SK-N-SH (cell line): Measurements from ENCODE around the gene PTEN. TPM values are rescaled to one million over a fixed set of nuclear protein-coding genes. Genes with fewer than 3 reads are reported as not detected.

ENCODE experiments used
- CTCF ChIA-PET: fragments of 300-600, 350-600 bp; formaldehyde crosslinking; extraction: SDS; loops from one replicate; lab custom pipeline; 2021; lab: Yijun Ruan, JAX
- POLR2A ChIA-PET: fragments of 350-600 bp; sonication (Branson Sonifier 250); formaldehyde crosslinking; extraction: SDS; loops from one replicate; lab custom pipeline; 2020; ENCODE audit warnings: antibody characterized with exemption, inconsistent platforms; lab: Yijun Ruan, JAX
- DNase-seq: peaks from one replicate; pipeline ENCODE4 v3.0.0; 2012
- H2AFZ ChIP-seq: fragments of 200-600 bp; sonication (generic); 2 replicates; pipeline ENCODE4 v1.8.1; 2016; ENCODE audit warnings: antibody characterized with exemption, mild to moderate bottlenecking, low read depth
- H3F3A ChIP-seq: fragments of 200-600 bp; sonication (generic); replicated peaks from 2 replicates; pipeline ENCODE3; 2016; ENCODE audit warnings: antibody characterized with exemption, mild to moderate bottlenecking; ENCODE audit not compliant: insufficient read depth
- H3K27ac ChIP-seq, 2 experiments: fragments of 200-500 bp in 1 of 2; fragments of 200-600 bp in 1 of 2; sonication (Bioruptor generic) in 1 of 2; sonication (generic), shearing (Covaris generic) in 1 of 2; 2 replicates each; pipeline versions ENCODE4 v1.5.1 to v1.6.1; 2014 to 2016; ENCODE audit warnings: low read depth in 2 of 2, inconsistent platforms in 1 of 2, low read length in 1 of 2, mild to moderate bottlenecking in 1 of 2, mixed read lengths in 1 of 2
- H3K27me3 ChIP-seq: fragments of 200-600 bp; sonication (generic), shearing (Covaris generic); 2 replicates; pipeline ENCODE4 v1.6.1; 2016; ENCODE audit warnings: mixed run types; ENCODE audit not compliant: insufficient read depth
- H3K36me3 ChIP-seq, 2 experiments: fragments of 200-500 bp in 1 of 2; fragments of 200-600 bp in 1 of 2; sonication (Bioruptor generic) in 1 of 2; sonication (generic) in 1 of 2; replicated peaks in 1 of 2; 2 replicates each; pipeline versions ENCODE3 to v1.5.1; 2014 to 2016; ENCODE audit warnings: low read length in 1 of 2, mild to moderate bottlenecking in 1 of 2; ENCODE audit not compliant: insufficient read depth in 2 of 2, control insufficient read depth in 1 of 2
- H3K4me1 ChIP-seq, 2 experiments: fragments of 200-500 bp in 1 of 2; fragments of 200-600 bp in 1 of 2; sonication (Bioruptor generic) in 1 of 2; sonication (generic), shearing (Covaris generic) in 1 of 2; 2 replicates each; pipeline versions ENCODE4 v1.5.1 to v1.6.1; 2014 to 2016; ENCODE audit warnings: low read depth in 1 of 2, low read length in 1 of 2, mixed run types in 1 of 2; ENCODE audit not compliant: insufficient read depth in 2 of 2, control insufficient read depth in 1 of 2
- H3K4me2 ChIP-seq: fragments of 200-600 bp; sonication (generic), shearing (Covaris generic); 2 replicates; pipeline ENCODE4 v1.6.1; 2017; ENCODE audit warnings: mixed run types
- H3K4me3 ChIP-seq, 2 experiments: fragments of 200-500 bp in 1 of 2; fragments of 200-600 bp in 1 of 2; sonication (Bioruptor generic) in 1 of 2; sonication (generic), shearing (Covaris generic) in 1 of 2; 2 replicates each; pipeline versions ENCODE4 v1.5.1 to v1.8.1; 2014 to 2016; ENCODE audit warnings: low read depth in 2 of 2, inconsistent platforms in 1 of 2, low read length in 1 of 2, mild to moderate bottlenecking in 1 of 2, mixed read lengths in 1 of 2, moderate library complexity in 1 of 2
- H3K79me2 ChIP-seq: fragments of 200-600 bp; sonication (generic); 2 replicates; pipeline ENCODE4 v1.8.1; 2017; ENCODE audit warnings: mild to moderate bottlenecking; ENCODE audit not compliant: insufficient read depth
- H3K9ac ChIP-seq: fragments of 200-600 bp; sonication (generic); 2 replicates; pipeline ENCODE4 v1.6.1; 2017; ENCODE audit warnings: mixed run types
- H3K9me2 ChIP-seq: fragments of 200-600 bp; sonication (generic); 2 replicates; pipeline ENCODE4 v1.6.1; 2017; ENCODE audit warnings: mixed run types
- H3K9me3 ChIP-seq: fragments of 200-600 bp; sonication (generic); 2 replicates; pipeline ENCODE4 v1.6.1; 2017; ENCODE audit warnings: mixed run types, mild to moderate bottlenecking, moderate library complexity
- H4K20me1 ChIP-seq: fragments of 200-600 bp; sonication (generic); 2 replicates; pipeline ENCODE4 v1.6.1; 2017; ENCODE audit warnings: mild to moderate bottlenecking, mixed run types; ENCODE audit not compliant: insufficient read depth
- ELF1 ChIP-seq: IDR thresholded peaks from 2 replicates; pipeline ENCODE4 v1.4.0; 2012
- GABPA ChIP-seq: IDR thresholded peaks from 2 replicates; pipeline ENCODE4 v1.4.0; 2012; ENCODE audit warnings: low read depth, mild to moderate bottlenecking
- NFIC ChIP-seq: IDR thresholded peaks from 2 replicates; pipeline ENCODE4 v1.4.0; 2012; ENCODE audit warnings: borderline replicate concordance
- POLR2AphosphoS5 ChIP-seq: IDR thresholded peaks from 2 replicates; pipeline ENCODE4 v1.6.1; 2012; ENCODE audit warnings: low read depth, low read length
- RFX5 ChIP-seq: IDR thresholded peaks from 2 replicates; pipeline ENCODE4 v1.6.1; 2012; ENCODE audit warnings: mild to moderate bottlenecking, improper control_type of control experiment, low read length
- SIN3A ChIP-seq: IDR thresholded peaks from 2 replicates; pipeline ENCODE4 v1.6.1; 2012; ENCODE audit warnings: low read depth, mild to moderate bottlenecking, low read length, moderate library complexity, borderline replicate concordance
- TAF1 ChIP-seq: IDR thresholded peaks from 2 replicates; pipeline ENCODE4 v1.6.1; 2012; ENCODE audit warnings: low read depth, mild to moderate bottlenecking, low read length, moderate library complexity, borderline replicate concordance
- USF2 ChIP-seq: fragments of 150-350 bp; IDR thresholded peaks from 2 replicates; pipeline ENCODE4 v1.6.1; 2017; ENCODE audit warnings: antibody characterized with exemption, low read length, low read depth, borderline replicate concordance
- WGBS: methylation state at CpG from one replicate; pipeline ENCODE4 v1.1.6; 2017; ENCODE audit warnings: low lambda C conversion rate; 5-methylcytosine and 5-hydroxymethylcytosine counted together
- polyA plus RNA-seq, 3 experiments: library from polyadenylated mRNA; depleted of rRNA; stranded (reverse); fragments of >200 nt; gene quantifications; 2 replicates each; pipeline ENCODE4 v1.2.3, GENCODE V29; 2012
- TF ChIP-seq, protein P1 (sequence below): IDR thresholded peaks from 2 replicates; pipeline ENCODE4 v1.4.0; 2012; ENCODE audit warnings: low read depth
- TF ChIP-seq, protein P2 (sequence below): IDR thresholded peaks from 2 replicates; pipeline ENCODE4 v1.4.0; 2012; ENCODE audit warnings: low read depth, borderline replicate concordance
- TF ChIP-seq, protein P3 (sequence below): fragments of 200-600 bp; sonication (generic); IDR thresholded peaks from 2 replicates; pipeline ENCODE4 v1.6.1; 2017; ENCODE audit warnings: antibody characterized with exemption, mild to moderate bottlenecking, moderate library complexity

Gene PTEN
- polyA plus RNA-seq, 1 of the 3 experiments (the other 2 are of a cell fraction) = 12.8 TPM

DNA sequence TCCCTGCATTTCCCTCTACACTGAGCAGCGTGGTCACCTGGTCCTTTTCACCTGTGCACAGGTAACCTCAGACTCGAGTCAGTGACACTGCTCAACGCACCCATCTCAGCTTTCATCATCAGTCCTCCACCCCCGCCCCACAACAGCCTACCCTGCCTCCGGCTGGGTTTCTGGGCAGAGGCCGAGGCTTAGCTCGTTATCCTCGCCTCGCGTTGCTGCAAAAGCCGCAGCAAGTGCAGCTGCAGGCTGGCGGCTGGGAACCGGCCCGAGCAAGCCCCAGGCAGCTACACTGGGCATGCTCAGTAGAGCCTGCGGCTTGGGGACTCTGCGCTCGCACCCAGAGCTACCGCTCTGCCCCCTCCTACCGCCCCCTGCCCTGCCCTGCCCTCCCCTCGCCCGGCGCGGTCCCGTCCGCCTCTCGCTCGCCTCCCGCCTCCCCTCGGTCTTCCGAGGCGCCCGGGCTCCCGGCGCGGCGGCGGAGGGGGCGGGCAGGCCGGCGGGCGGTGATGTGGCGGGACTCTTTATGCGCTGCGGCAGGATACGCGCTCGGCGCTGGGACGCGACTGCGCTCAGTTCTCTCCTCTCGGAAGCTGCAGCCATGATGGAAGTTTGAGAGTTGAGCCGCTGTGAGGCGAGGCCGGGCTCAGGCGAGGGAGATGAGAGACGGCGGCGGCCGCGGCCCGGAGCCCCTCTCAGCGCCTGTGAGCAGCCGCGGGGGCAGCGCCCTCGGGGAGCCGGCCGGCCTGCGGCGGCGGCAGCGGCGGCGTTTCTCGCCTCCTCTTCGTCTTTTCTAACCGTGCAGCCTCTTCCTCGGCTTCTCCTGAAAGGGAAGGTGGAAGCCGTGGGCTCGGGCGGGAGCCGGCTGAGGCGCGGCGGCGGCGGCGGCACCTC is at the start of gene PTEN, which contains the start of gene KLLN (continued):
- TF ChIP-seq, protein P1, sequence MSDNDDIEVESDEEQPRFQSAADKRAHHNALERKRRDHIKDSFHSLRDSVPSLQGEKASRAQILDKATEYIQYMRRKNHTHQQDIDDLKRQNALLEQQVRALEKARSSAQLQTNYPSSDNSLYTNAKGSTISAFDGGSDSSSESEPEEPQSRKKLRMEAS = peak; percentile 54; the same call in 1 of the 2 replicates
- TF ChIP-seq, protein P2, sequence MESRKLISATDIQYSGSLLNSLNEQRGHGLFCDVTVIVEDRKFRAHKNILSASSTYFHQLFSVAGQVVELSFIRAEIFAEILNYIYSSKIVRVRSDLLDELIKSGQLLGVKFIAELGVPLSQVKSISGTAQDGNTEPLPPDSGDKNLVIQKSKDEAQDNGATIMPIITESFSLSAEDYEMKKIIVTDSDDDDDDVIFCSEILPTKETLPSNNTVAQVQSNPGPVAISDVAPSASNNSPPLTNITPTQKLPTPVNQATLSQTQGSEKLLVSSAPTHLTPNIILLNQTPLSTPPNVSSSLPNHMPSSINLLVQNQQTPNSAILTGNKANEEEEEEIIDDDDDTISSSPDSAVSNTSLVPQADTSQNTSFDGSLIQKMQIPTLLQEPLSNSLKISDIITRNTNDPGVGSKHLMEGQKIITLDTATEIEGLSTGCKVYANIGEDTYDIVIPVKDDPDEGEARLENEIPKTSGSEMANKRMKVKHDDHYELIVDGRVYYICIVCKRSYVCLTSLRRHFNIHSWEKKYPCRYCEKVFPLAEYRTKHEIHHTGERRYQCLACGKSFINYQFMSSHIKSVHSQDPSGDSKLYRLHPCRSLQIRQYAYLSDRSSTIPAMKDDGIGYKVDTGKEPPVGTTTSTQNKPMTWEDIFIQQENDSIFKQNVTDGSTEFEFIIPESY = peak; percentile 21; the same call in 1 of the 2 replicates
- no peak; the same call in 1 of the 2 replicates for TF ChIP-seq SIN3A
- TF ChIP-seq USF2 = no peak
- peak; percentile 17; the same call in 1 of the 2 replicates for TF ChIP-seq GABPA
- 0 out of 2 replicates have a peak, but pooled peaks have one; percentile 25 for TF ChIP-seq NFIC
- peak; percentile 79 for TF ChIP-seq POLR2AphosphoS5
- 0 out of 2 replicates have a peak, but pooled peaks have one; percentile 10 for TF ChIP-seq RFX5
- TF ChIP-seq TAF1 = peak; percentile 99
- TF ChIP-seq ELF1 = 0 out of 2 replicates have a peak, but pooled peaks have one; percentile 32

DNA sequence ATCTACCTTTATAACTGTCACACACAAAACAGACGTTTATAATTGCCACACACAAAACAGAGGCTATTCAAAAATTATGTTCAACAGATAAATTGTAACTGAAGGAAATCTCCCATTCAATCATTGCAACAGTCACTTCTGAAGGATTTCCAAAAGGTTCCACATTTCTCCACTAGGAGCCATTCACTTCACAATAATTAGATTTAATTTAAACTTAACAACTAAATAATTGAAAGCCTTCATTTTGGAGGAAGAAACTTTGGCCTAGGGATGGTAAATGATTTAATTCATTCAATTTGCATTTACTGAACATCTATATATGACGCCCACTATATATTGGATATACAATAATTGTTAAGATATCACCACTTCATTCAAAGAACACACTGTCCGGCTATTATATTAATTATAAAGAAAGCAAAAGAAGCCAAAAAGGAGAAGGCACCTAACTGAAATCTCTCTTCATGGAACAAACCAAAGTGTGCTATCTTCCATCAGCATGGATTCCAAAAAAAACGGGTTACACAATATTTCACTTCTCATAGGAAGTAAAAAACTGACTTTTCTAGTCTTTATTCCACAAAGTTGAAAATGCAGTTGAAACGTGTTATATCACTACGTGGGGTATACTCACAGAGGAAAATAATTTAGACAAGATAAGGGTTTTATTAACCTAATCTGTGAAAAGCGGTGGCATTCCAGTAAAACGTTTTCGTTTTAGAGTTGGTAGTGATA is 47.1 kb upstream of the PTEN start:
- no peaks in the 10 kb centered on the region for H3K9me3 ChIP-seq
- peak overlapping the region; percentile 86 for H3K4me2 ChIP-seq
- TF ChIP-seq, protein P3, sequence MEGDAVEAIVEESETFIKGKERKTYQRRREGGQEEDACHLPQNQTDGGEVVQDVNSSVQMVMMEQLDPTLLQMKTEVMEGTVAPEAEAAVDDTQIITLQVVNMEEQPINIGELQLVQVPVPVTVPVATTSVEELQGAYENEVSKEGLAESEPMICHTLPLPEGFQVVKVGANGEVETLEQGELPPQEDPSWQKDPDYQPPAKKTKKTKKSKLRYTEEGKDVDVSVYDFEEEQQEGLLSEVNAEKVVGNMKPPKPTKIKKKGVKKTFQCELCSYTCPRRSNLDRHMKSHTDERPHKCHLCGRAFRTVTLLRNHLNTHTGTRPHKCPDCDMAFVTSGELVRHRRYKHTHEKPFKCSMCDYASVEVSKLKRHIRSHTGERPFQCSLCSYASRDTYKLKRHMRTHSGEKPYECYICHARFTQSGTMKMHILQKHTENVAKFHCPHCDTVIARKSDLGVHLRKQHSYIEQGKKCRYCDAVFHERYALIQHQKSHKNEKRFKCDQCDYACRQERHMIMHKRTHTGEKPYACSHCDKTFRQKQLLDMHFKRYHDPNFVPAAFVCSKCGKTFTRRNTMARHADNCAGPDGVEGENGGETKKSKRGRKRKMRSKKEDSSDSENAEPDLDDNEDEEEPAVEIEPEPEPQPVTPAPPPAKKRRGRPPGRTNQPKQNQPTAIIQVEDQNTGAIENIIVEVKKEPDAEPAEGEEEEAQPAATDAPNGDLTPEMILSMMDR = peak; percentile 50
- TF ChIP-seq, protein P1 = no peak
- no peak for DNase-seq
- peak overlapping the region; percentile 86 to 94 for H3K4me3 ChIP-seq
- H3K9me2 ChIP-seq = no peaks in the 10 kb centered on the region; the same call in 1 of the 2 replicates
- H3K27ac ChIP-seq = peak overlapping the region; percentile 6 to 91; a peak in 3 of 4 replicates
- peak overlapping the region; percentile 90; the same call in 1 of the 2 replicates for H3K9ac ChIP-seq
- peaks cover 17% of the 10 kb centered on the region for H3F3A ChIP-seq
- no peaks in the 10 kb centered on the region for H3K27me3 ChIP-seq
- 20% methylated on average over 9 of the region's 9 CpGs for WGBS
- H3K79me2 ChIP-seq = peaks cover 65% of the 10 kb centered on the region
- H4K20me1 ChIP-seq = peaks cover 19% of the 10 kb centered on the region
- peak overlapping the region; percentile 16 for H2AFZ ChIP-seq
- ChIA-PET POLR2A (no interaction called here), CTCF (interaction anchor here (0.6 to 1.5 kb wide), 3 partner anchors 30 to 237 kb away, joined by 3 to 4 read pairs (median 3); no protein-coding TSS in a partner anchor)
- H3K36me3 ChIP-seq = peaks cover 28 to 32% of the 10 kb centered on the region in 2 experiments
- peaks cover 10 to 12% of the 10 kb centered on the region in 2 experiments; a peak in 3 of 4 replicates for H3K4me1 ChIP-seq
